AG04449 (cell line): ENCODE data around the gene DIO3.

Experiments used
- CTCF ChIA-PET: fragments of 350-600 bp; formaldehyde crosslinking; extraction: SDS; loops from one replicate; lab custom pipeline; 2021; ENCODE audit warnings: antibody characterized with exemption; lab: Yijun Ruan, JAX
- POLR2A ChIA-PET: fragments of 400-600, 350-600 bp; formaldehyde crosslinking; extraction: SDS; loops from one replicate; lab custom pipeline; 2020; ENCODE audit warnings: antibody characterized with exemption, inconsistent platforms; lab: Yijun Ruan, JAX
- DNase-seq: peaks from one replicate; pipeline ENCODE4 v3.0.0-alpha.2; 2010; ENCODE audit warnings: low read depth, low spot score
- H3K4me3 ChIP-seq: 2 replicates; pipeline ENCODE4 v1.5.1; 2011; ENCODE audit warnings: low read depth, mild to moderate bottlenecking, control low read depth, low read length
- TF ChIP-seq, protein P1 (sequence below): IDR thresholded peaks from one replicate; pipeline ENCODE4 v1.5.1; 2011; ENCODE audit warnings: mild to moderate bottlenecking, moderate library complexity, low read length, control low read depth, inconsistent platforms; ENCODE audit not compliant: insufficient read depth; ENCODE audit errors: missing control alignments

DIO3 gene

GRCh38 chr14:101595887-101596721 is 34.8 kb downstream of the DIO3 start:
- POLR2A ChIA-PET, result no interaction called here

GRCh38 chr14:101596742-101597141 is 35.4 kb downstream of the DIO3 start:
- TF ChIP-seq, protein P1, sequence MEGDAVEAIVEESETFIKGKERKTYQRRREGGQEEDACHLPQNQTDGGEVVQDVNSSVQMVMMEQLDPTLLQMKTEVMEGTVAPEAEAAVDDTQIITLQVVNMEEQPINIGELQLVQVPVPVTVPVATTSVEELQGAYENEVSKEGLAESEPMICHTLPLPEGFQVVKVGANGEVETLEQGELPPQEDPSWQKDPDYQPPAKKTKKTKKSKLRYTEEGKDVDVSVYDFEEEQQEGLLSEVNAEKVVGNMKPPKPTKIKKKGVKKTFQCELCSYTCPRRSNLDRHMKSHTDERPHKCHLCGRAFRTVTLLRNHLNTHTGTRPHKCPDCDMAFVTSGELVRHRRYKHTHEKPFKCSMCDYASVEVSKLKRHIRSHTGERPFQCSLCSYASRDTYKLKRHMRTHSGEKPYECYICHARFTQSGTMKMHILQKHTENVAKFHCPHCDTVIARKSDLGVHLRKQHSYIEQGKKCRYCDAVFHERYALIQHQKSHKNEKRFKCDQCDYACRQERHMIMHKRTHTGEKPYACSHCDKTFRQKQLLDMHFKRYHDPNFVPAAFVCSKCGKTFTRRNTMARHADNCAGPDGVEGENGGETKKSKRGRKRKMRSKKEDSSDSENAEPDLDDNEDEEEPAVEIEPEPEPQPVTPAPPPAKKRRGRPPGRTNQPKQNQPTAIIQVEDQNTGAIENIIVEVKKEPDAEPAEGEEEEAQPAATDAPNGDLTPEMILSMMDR, result no peak
- CTCF ChIA-PET, result no interaction called here
- POLR2A ChIA-PET, result no interaction called here
- no peak overlapping the region for H3K4me3 ChIP-seq
- DNase-seq, result no peak

More at GRCh38 chr14:101595887-101596721, 34.8 kb downstream of the DIO3 start:
- TF ChIP-seq, protein P1, result no peak
- H3K4me3 ChIP-seq, result no peak overlapping the region
- CTCF ChIA-PET, result no interaction called here
- no peak for DNase-seq

- no peak overlapping the region for H3K4me3 ChIP-seq
- TF ChIP-seq, protein P1, result no peak
- DNase-seq, result no peak
- CTCF ChIA-PET, result no interaction called here
- POLR2A ChIA-PET, result no interaction called here
Observed at GRCh38 chr14:101598159-101598558, 36.9 kb downstream of the DIO3 start.

DNA sequence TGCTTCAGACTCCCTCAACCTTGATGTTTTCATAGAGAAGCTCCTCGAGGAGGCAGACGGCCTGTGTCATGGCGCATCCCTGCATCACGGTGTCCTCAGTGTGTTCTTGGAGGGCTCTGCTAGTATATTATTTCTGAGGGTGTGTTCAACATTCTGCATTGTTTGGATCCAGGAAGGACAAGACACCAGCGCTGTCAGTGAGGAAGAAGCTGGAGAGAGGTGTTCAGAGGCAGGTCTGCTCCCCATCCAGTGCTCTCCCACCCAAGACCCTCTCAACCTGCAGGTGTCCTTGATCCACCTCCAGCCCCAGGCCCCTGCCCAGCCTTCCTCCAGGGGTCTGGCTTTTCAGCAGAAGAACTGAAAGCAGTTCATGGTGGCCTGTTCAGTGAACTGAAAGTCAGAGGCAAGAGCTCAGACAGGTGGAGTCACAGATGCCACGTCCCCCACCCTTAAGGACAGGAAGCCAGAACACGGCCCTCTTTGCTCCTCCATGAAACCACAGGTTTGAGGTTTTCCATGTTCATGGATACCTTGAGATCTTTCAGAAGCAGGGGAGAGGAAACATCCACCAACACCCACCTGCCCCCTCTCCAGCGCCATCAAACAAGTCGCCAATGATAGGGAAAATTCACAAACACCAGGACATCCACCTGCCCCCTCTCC is 37.4 kb downstream of the DIO3 start:
- POLR2A ChIA-PET, result no interaction called here
- no peak overlapping the region for H3K4me3 ChIP-seq
- CTCF ChIA-PET, result no interaction called here
- DNase-seq, result no peak
- TF ChIP-seq, protein P1, result no peak

DNA sequence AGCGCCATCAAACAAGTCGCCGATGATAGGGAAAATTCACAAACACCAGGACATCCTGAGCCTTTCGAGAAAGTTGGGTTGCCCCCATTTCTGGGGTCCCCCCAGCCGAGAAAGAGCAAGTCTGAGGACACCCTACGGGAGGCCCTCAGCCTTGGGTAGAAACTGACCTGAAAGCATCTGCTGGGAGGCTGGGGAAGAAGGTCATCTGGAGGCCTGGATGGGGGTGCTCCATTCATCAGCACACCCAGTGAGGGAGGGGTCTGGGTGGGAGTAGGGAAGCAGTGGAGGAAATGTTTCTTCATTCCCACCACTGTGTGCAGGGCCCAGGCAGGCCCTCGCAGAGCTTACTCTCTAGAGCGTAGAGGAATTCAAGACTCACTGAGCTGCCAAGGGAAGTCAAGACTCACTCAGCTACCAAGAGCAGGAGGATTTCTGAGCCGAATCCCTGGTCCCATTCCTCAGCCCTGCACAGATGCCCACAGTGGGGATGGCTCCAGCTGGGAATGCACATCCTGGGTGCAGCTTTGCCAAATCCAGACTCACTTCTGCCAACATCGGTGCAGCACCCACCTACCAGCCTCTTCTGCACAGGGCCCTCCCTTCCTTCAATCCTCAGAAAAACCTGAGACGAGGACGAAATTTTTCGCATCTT is 38.1 kb downstream of the DIO3 start:
- CTCF ChIA-PET, result no interaction called here
- POLR2A ChIA-PET, result no interaction called here
- no peak for DNase-seq

More for the DNA sequence above, 38.1 kb downstream of the DIO3 start:
- TF ChIP-seq, protein P1, result no peak
- H3K4me3 ChIP-seq, result no peak overlapping the region
